Erythroblast (primary cell): ENCODE data around the gene ITIH6.

Experiments
- GATA1 ChIP-seq: IDR thresholded peaks from 2 replicates; pipeline ENCODE4 v1.6.1; 2011; ENCODE audit warnings: low read depth, mild to moderate bottlenecking, control low read depth, low read length, moderate library complexity
- POLR2A ChIP-seq: IDR thresholded peaks from 2 replicates; pipeline ENCODE4 v1.6.1; 2011; ENCODE audit warnings: mild to moderate bottlenecking, low read length

DNA sequence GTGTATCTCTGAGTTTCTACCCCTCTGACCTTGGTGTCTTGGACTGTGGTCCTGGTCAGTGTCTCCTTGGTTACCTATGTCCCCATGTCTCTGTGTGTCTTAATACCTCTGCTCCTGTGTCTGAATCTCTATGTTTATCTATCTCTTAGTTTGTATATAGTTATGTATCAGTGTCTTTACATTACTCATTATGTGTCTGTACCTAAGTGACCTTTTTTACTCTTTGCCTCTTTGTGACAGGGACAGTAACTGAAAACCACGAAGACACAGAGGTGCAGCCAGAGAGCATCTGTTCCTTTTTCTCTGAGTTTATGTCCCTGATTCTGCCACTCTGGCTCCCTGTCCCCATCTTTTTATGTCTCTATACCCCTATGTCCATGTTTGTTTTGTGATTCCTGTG is 49.4 kb downstream of the ITIH6 start:
- TF ChIP-seq POLR2A (no peak), GATA1 (no peak)
